H1 (cell line): ENCODE results near the gene CCDC148. TPM values are rescaled to one million over a fixed set of nuclear protein-coding genes. Genes with fewer than 3 reads are reported as not detected.

Experiments
- CTCF ChIA-PET: fragments of 300-600 bp; sonication (Branson Sonifier 250); formaldehyde crosslinking; loops from one replicate; lab custom pipeline; 2021; ENCODE audit not compliant: partially characterized antibody; lab: Charles Lee
- POLR2A ChIA-PET: fragments of 300-600 bp; sonication (Branson Sonifier 250); formaldehyde crosslinking; loops from one replicate; lab custom pipeline; 2021; ENCODE audit warnings: inconsistent platforms; ENCODE audit not compliant: partially characterized antibody; lab: Charles Lee
- DNase-seq, 2 experiments: peaks; one replicate each; pipeline versions ENCODE4 v3.0.0 to v3.0.0-alpha.2; 2010 to 2022; ENCODE audit warnings: low spot score in 2 of 2, low read depth in 1 of 2, mixed read lengths in 1 of 2
- FAIRE-seq: peaks from 2 replicates; lab custom pipeline; 2011; peaks lifted over from hg19 to GRCh38; lab: Jason Lieb, UNC
- H2AFZ ChIP-seq: 2 replicates; pipeline ENCODE4 v1.8.1; 2012; ENCODE audit warnings: low read length, inconsistent platforms
- H2AK5ac ChIP-seq: 2 replicates; pipeline ENCODE4 v1.6.1; 2013; ENCODE audit warnings: low read depth, low read length
- H2BK120ac ChIP-seq: replicated peaks from 2 replicates; pipeline ENCODE3; 2013; ENCODE audit warnings: low read depth, low read length, inconsistent platforms
- H2BK12ac ChIP-seq: 2 replicates; pipeline ENCODE4 v1.6.1; 2013; ENCODE audit warnings: low read depth, low read length
- H2BK15ac ChIP-seq: 2 replicates; pipeline ENCODE4 v1.6.1; 2013; ENCODE audit warnings: low read length
- H2BK20ac ChIP-seq: 2 replicates; pipeline ENCODE4 v1.6.1; 2013; ENCODE audit warnings: low read length
- H2BK5ac ChIP-seq: 2 replicates; pipeline ENCODE4 v1.6.1; 2013; ENCODE audit warnings: low read depth, low read length
- H3K14ac ChIP-seq: 2 replicates; pipeline ENCODE4 v1.6.1; 2013; ENCODE audit warnings: inconsistent platforms; ENCODE audit not compliant: insufficient read length
- H3K18ac ChIP-seq: 2 replicates; pipeline ENCODE4 v1.6.1; 2013; ENCODE audit warnings: low read length; ENCODE audit errors: extremely low read depth
- H3K23ac ChIP-seq: 2 replicates; pipeline ENCODE4 v1.6.1; 2013; ENCODE audit warnings: inconsistent platforms; ENCODE audit not compliant: insufficient read length
- H3K23me2 ChIP-seq: 2 replicates; pipeline ENCODE4 v1.6.1; 2013; ENCODE audit warnings: low read depth, low read length
- H3K27ac ChIP-seq: 2 replicates; pipeline ENCODE4 v1.6.1; 2011; ENCODE audit warnings: low read depth, low read length, inconsistent platforms
- H3K27me3 ChIP-seq, 4 experiments: replicated peaks in 1 of 4; 1 replicate in 1 of 4; 2 replicates in 3 of 4; pipeline versions ENCODE4 v1.6.1 to v1.8.1; 2011 to 2013; ENCODE audit warnings: low read length in 3 of 4, mild to moderate bottlenecking in 3 of 4, inconsistent platforms in 2 of 4, mixed read lengths in 2 of 4, moderate library complexity in 1 of 4; ENCODE audit not compliant: control insufficient read depth in 3 of 4, insufficient read depth in 3 of 4; ENCODE audit errors: extremely low read depth in 1 of 4
- H3K36me3 ChIP-seq, 4 experiments: 2 replicates each; pipeline versions ENCODE4 v1.6.1 to v1.8.1; 2011 to 2013; ENCODE audit warnings: mild to moderate bottlenecking in 4 of 4, low read length in 3 of 4, moderate library complexity in 2 of 4, control low read depth in 1 of 4, inconsistent platforms in 1 of 4; ENCODE audit not compliant: insufficient read depth in 4 of 4, control insufficient read depth in 2 of 4
- H3K4ac ChIP-seq: replicated peaks from 2 replicates; pipeline ENCODE3; 2013; ENCODE audit warnings: low read length, low read depth, mixed read lengths, inconsistent platforms; ENCODE audit not compliant: insufficient read length
- H3K4me1 ChIP-seq, 4 experiments: replicated peaks in 1 of 4; 1 replicate in 1 of 4; 2 replicates in 3 of 4; pipeline versions ENCODE4 v1.6.1 to v1.8.1; 2011 to 2013; ENCODE audit warnings: low read length in 3 of 4, inconsistent platforms in 2 of 4, mixed read lengths in 1 of 4; ENCODE audit not compliant: insufficient read depth in 4 of 4, control insufficient read depth in 3 of 4
- H3K4me2 ChIP-seq, 2 experiments: 2 replicates each; pipeline versions ENCODE4 v1.6.1 to v1.8.1; 2011 to 2013; ENCODE audit warnings: low read depth in 2 of 2, low read length in 2 of 2, control low read depth in 1 of 2, inconsistent platforms in 1 of 2, mild to moderate bottlenecking in 1 of 2; ENCODE audit not compliant: insufficient read depth in 1 of 2
- H3K4me3 ChIP-seq, 4 experiments: fragments of 200-600, 300-600 bp in 1 of 4; sonication (generic), shearing (Covaris generic), sonication (Bioruptor Twin) in 1 of 4; 2 replicates each; pipeline versions ENCODE4 v1.5.1 to v1.8.1; 2011 to 2016; ENCODE audit warnings: low read length in 4 of 4, low read depth in 3 of 4, control low read depth in 2 of 4, inconsistent platforms in 2 of 4, mild to moderate bottlenecking in 2 of 4, mixed read lengths in 1 of 4, moderate library complexity in 1 of 4; ENCODE audit not compliant: insufficient read depth in 2 of 4; ENCODE audit errors: extremely low read depth in 1 of 4
- H3K56ac ChIP-seq: replicated peaks from 2 replicates; pipeline ENCODE3; 2013; ENCODE audit warnings: low read depth, mild to moderate bottlenecking, mixed read lengths, low read length, inconsistent platforms; ENCODE audit not compliant: insufficient read length
- H3K79me1 ChIP-seq: 2 replicates; pipeline ENCODE4 v1.6.1; 2013; ENCODE audit warnings: low read depth, low read length, control low read depth
- H3K79me2 ChIP-seq, 2 experiments: 2 replicates each; pipeline versions ENCODE4 v1.6.1 to v1.8.1; 2012 to 2013; ENCODE audit warnings: low read length in 2 of 2, mild to moderate bottlenecking in 2 of 2, inconsistent platforms in 1 of 2; ENCODE audit not compliant: insufficient read depth in 2 of 2, control insufficient read depth in 1 of 2
- H3K9ac ChIP-seq, 4 experiments: replicated peaks in 1 of 4; 1 replicate in 1 of 4; 2 replicates in 3 of 4; pipeline versions ENCODE4 v1.6.1 to v1.8.1; 2011 to 2013; ENCODE audit warnings: low read depth in 3 of 4, low read length in 3 of 4, control low read depth in 2 of 4, mild to moderate bottlenecking in 2 of 4, moderate library complexity in 2 of 4, inconsistent platforms in 1 of 4; ENCODE audit errors: extremely low read depth in 1 of 4
- H3K9me3 ChIP-seq, 2 experiments: 2 replicates each; pipeline versions ENCODE4 v1.6.1 to v1.8.1; 2012 to 2013; ENCODE audit warnings: mild to moderate bottlenecking in 2 of 2, moderate library complexity in 2 of 2, control low read depth in 1 of 2, inconsistent platforms in 1 of 2, low read depth in 1 of 2, low read length in 1 of 2, mixed read lengths in 1 of 2; ENCODE audit not compliant: insufficient read depth in 2 of 2
- H4K20me1 ChIP-seq, 2 experiments: replicated peaks in 1 of 2; 2 replicates each; pipeline versions ENCODE3 to v1.8.1; 2011 to 2013; ENCODE audit warnings: inconsistent platforms in 2 of 2, low read length in 2 of 2, mild to moderate bottlenecking in 1 of 2; ENCODE audit not compliant: insufficient read depth in 2 of 2, control insufficient read depth in 1 of 2
- H4K5ac ChIP-seq: 2 replicates; pipeline ENCODE4 v1.6.1; 2013; ENCODE audit warnings: low read length, low read depth, mixed read lengths, inconsistent platforms; ENCODE audit not compliant: insufficient read length
- H4K8ac ChIP-seq: 2 replicates; pipeline ENCODE4 v1.8.0; 2013; ENCODE audit warnings: mild to moderate bottlenecking, moderate library complexity, low read length, inconsistent platforms; ENCODE audit not compliant: insufficient read depth; ENCODE audit errors: extremely low read depth
- H4K91ac ChIP-seq: replicated peaks from 2 replicates; pipeline ENCODE3; 2013; ENCODE audit warnings: low read length, mixed read lengths, inconsistent platforms; ENCODE audit not compliant: insufficient read length
- BCL11A ChIP-seq, 2 experiments: IDR thresholded peaks; one replicate each; pipeline ENCODE4 v1.6.1; 2011; ENCODE audit warnings: low read depth in 2 of 2, low read length in 2 of 2, mild to moderate bottlenecking in 2 of 2
- CHD2 ChIP-seq: IDR thresholded peaks from 2 replicates; pipeline ENCODE4 v1.6.1; 2012; ENCODE audit warnings: low read length, improper control_type of control experiment
- JUND ChIP-seq: IDR thresholded peaks from 2 replicates; pipeline ENCODE4 v1.6.1; 2011; ENCODE audit warnings: mild to moderate bottlenecking, improper control_type of control experiment, low read length
- KDM1A ChIP-seq: fragments of 200-600, 300-600 bp; sonication (generic); IDR thresholded peaks from 2 replicates; pipeline ENCODE4 v1.7.1; 2016; ENCODE audit warnings: mild to moderate bottlenecking, low read length, borderline replicate concordance
- MAFK ChIP-seq: IDR thresholded peaks from 2 replicates; pipeline ENCODE4 v1.6.1; 2012; ENCODE audit warnings: low read depth, mild to moderate bottlenecking, improper control_type of control experiment, low read length
- PHF8 ChIP-seq: fragments of 200-600 bp; sonication (generic); conservative IDR thresholded peaks from 2 replicates; pipeline ENCODE4 v1.7.1; 2012; ENCODE audit warnings: low read depth, mild to moderate bottlenecking, inconsistent platforms, low read length, moderate library complexity
- POU5F1 ChIP-seq: IDR thresholded peaks from 2 replicates; pipeline ENCODE4 v1.6.1; 2011; ENCODE audit warnings: low read depth, mild to moderate bottlenecking, low read length, moderate library complexity
- SIN3A ChIP-seq, 2 experiments: IDR thresholded peaks in 1 of 2; conservative IDR thresholded peaks in 1 of 2; 2 replicates each; pipeline ENCODE4 v1.6.1; 2011 to 2012; ENCODE audit warnings: low read length in 2 of 2, improper control_type of control experiment in 1 of 2, low read depth in 1 of 2, mild to moderate bottlenecking in 1 of 2
- SIRT6 ChIP-seq: IDR thresholded peaks from one replicate; pipeline ENCODE4 v1.7.1; 2012; ENCODE audit warnings: low read length, inconsistent platforms
- SIX5 ChIP-seq: IDR thresholded peaks from 2 replicates; pipeline ENCODE4 v1.6.1; 2011; ENCODE audit warnings: mild to moderate bottlenecking, low read depth, low read length
- SP1 ChIP-seq: IDR thresholded peaks from 2 replicates; pipeline ENCODE4 v1.6.1; 2011; ENCODE audit warnings: low read depth, low read length
- SP4 ChIP-seq: IDR thresholded peaks from 2 replicates; pipeline ENCODE4 v1.6.1; 2012; ENCODE audit warnings: low read length, inconsistent platforms
- TCF12 ChIP-seq: IDR thresholded peaks from 2 replicates; pipeline ENCODE4 v1.6.1; 2011; ENCODE audit warnings: low read depth, mild to moderate bottlenecking, low read length
- TEAD4 ChIP-seq: IDR thresholded peaks from 2 replicates; pipeline ENCODE4 v1.6.1; 2012; ENCODE audit warnings: low read depth, low read length, inconsistent platforms, mixed read lengths
- USF2 ChIP-seq: IDR thresholded peaks from 2 replicates; pipeline ENCODE4 v1.6.1; 2011; ENCODE audit warnings: low read length, improper control_type of control experiment
- WGBS, 2 experiments: shearing (Covaris generic) in 1 of 2; methylation state at CpG; one replicate each; pipeline versions ENCODE4 v1.1.6 to v1.1.7; 2013 to 2015; ENCODE audit warnings: low lambda C conversion rate in 2 of 2, mixed read lengths in 2 of 2, inconsistent platforms in 1 of 2, low coverage in 1 of 2, missing lambda C conversion rate in 1 of 2; ENCODE audit not compliant: insufficient replicate concordance in 2 of 2, insufficient coverage in 1 of 2, insufficient read length in 1 of 2; ENCODE audit errors: extremely low coverage in 1 of 2, missing lambda C conversion rate in 1 of 2; 5-methylcytosine and 5-hydroxymethylcytosine counted together
- polyA plus RNA-seq, 7 experiments: library from polyadenylated mRNA; depleted of rRNA in 3 of 7; stranded (reverse) in 5 of 7; unstranded in 2 of 7; fragments of >200 nt in 5 of 7; fragments of 200-250 nt in 2 of 7; gene quantifications; 1 replicate in 5 of 7; 2 replicates in 1 of 7; 4 replicates in 1 of 7; pipeline versions ENCODE4 v1.2.1 to v1.2.3, GENCODE V29; 2011 to 2013; ENCODE audit warnings: missing spikeins in 2 of 7, mixed read lengths in 2 of 7
- total RNA-seq: library from RNA; stranded (reverse); fragmentation: NEBNext Ultra II Directional; extraction: Animal tissue kit (Norgen Biotek cat#: 25700); gene quantifications from 2 replicates; pipeline ENCODE4 v1.2.1, GENCODE V29; 2021

Gene CCDC148
- total and polyA plus RNA-seq, 2 of the 8 experiments (the other 6 are each of a cell fraction or from before 2014, with no cell fraction given): 0.45 to 1.3 TPM

GRCh38 chr2:158467248-158467647 lies 10.7 kb upstream of the CCDC148 start:
- ChIA-PET CTCF (interaction anchor here (0.7 to 7.7 kb wide), 4 partner anchors 9 to 443 kb away, joined by 3 to 58 read pairs (median 4); no protein-coding TSS in a partner anchor), POLR2A (no interaction called here)
- peaks cover 7 to 92% of the 10 kb centered on the region in 2 experiments; a peak in 3 of 4 replicates for H3K79me2 ChIP-seq

More at GRCh38 chr2:158467248-158467647, 10.7 kb upstream of the CCDC148 start:
- no peak overlapping the region for H3K4ac ChIP-seq
- no peak overlapping the region for H2BK5ac ChIP-seq
- TF ChIP-seq BCL11A (IDR thresholded peaks at IDR 0.05; ENCODE audit: low read depth in 2 of 2, low read length in 2 of 2) (no peak), KDM1A (no peak), SIX5 (no peak), POU5F1 (no peak), CHD2 (no peak), SIRT6 (no peak), USF2 (no peak), TEAD4 (no peak), SP4 (no peak), SP1 (no peak), TCF12 (no peak), JUND (no peak), SIN3A (conservative IDR thresholded peaks at IDR 0.05 in 1 of 2, IDR thresholded peaks at IDR 0.05 in 1 of 2; ENCODE audit: low read depth in 1 of 2, low read length in 2 of 2) (no peak), PHF8 (no peak), MAFK (no peak)
- H2AK5ac ChIP-seq: no peak overlapping the region
- 97 to 100% methylated on average over 2 to 4 of the region's 4 CpGs for WGBS, 2 experiments
- H3K18ac ChIP-seq: no peak overlapping the region
- no peak overlapping the region for H2BK15ac ChIP-seq
- no peak for DNase-seq
- no peak overlapping the region for H3K56ac ChIP-seq
- H4K5ac ChIP-seq: no peak overlapping the region
- H2BK12ac ChIP-seq: no peak overlapping the region
- no peaks in the 10 kb centered on the region for H3K27me3 ChIP-seq
- H3K23me2 ChIP-seq: no peaks in the 10 kb centered on the region
- H3K36me3 ChIP-seq: peaks cover 0 to 3% (median 0%) of the 10 kb centered on the region in 4 experiments; a peak in 1 of 8 replicates
- no peak overlapping the region for H2BK20ac ChIP-seq
- no peak overlapping the region for H3K4me2 ChIP-seq
- no peak overlapping the region for H2BK120ac ChIP-seq
- H3K4me1 ChIP-seq: peaks cover 2 to 9% (median 4%) of the 10 kb centered on the region in 4 experiments; a peak in 3 of 7 replicates
- no peak overlapping the region for H3K14ac ChIP-seq
- H3K79me1 ChIP-seq: peaks cover 6% of the 10 kb centered on the region
- H4K91ac ChIP-seq: no peak overlapping the region
- H3K4me3 ChIP-seq: no peak overlapping the region
- no peak overlapping the region for H3K27ac ChIP-seq
- H4K20me1 ChIP-seq: peaks cover 7 to 13% of the 10 kb centered on the region in 2 experiments
- FAIRE-seq: no peak
- H4K8ac ChIP-seq: no peak overlapping the region
- H3K9me3 ChIP-seq: no peaks in the 10 kb centered on the region
- H2AFZ ChIP-seq: no peak overlapping the region
- H3K9ac ChIP-seq: no peak overlapping the region
- H3K23ac ChIP-seq: no peak overlapping the region
